Ectodermal cell (in vitro differentiated cells): Measurements from ENCODE around the gene MORF4L1.
"Not testable (repeated sequence)": the region's sequence is repeated elsewhere in the genome, so short reads cannot be mapped to it uniquely, and the experiment has no call there.

Source experiments
- H3K27ac ChIP-seq: 2 replicates; pipeline ENCODE4 v1.7.0; 2013; ENCODE audit warnings: mild to moderate bottlenecking, low read depth, low read length; ENCODE audit not compliant: insufficient read depth, poor library complexity, severe bottlenecking
- H3K27me3 ChIP-seq: 2 replicates; pipeline ENCODE4 v1.7.0; 2013; ENCODE audit warnings: mild to moderate bottlenecking, low read length; ENCODE audit not compliant: insufficient read depth, control insufficient read depth, poor library complexity, severe bottlenecking
- H3K36me3 ChIP-seq: one replicate; pipeline ENCODE4 v1.7.0; 2013; ENCODE audit warnings: low read length; ENCODE audit not compliant: control insufficient read depth, insufficient read depth
- H3K4me1 ChIP-seq: one replicate; pipeline ENCODE4 v1.7.0; 2013; ENCODE audit warnings: low read length; ENCODE audit not compliant: control insufficient read depth, insufficient read depth
- H3K4me3 ChIP-seq: 2 replicates; pipeline ENCODE4 v1.7.0; 2013; ENCODE audit warnings: low read depth, low read length, control low read depth; ENCODE audit not compliant: insufficient read depth
- H3K9me3 ChIP-seq: 2 replicates; pipeline ENCODE4 v1.7.0; 2013; ENCODE audit warnings: mild to moderate bottlenecking, low read length, moderate library complexity; ENCODE audit not compliant: control insufficient read depth
- WGBS, 2 experiments: methylation state at CpG; one replicate each; pipeline ENCODE4 v1.1.7; 2013; ENCODE audit warnings: missing lambda C conversion rate in 2 of 2; 5-methylcytosine and 5-hydroxymethylcytosine counted together

The MORF4L1 gene

DNA sequence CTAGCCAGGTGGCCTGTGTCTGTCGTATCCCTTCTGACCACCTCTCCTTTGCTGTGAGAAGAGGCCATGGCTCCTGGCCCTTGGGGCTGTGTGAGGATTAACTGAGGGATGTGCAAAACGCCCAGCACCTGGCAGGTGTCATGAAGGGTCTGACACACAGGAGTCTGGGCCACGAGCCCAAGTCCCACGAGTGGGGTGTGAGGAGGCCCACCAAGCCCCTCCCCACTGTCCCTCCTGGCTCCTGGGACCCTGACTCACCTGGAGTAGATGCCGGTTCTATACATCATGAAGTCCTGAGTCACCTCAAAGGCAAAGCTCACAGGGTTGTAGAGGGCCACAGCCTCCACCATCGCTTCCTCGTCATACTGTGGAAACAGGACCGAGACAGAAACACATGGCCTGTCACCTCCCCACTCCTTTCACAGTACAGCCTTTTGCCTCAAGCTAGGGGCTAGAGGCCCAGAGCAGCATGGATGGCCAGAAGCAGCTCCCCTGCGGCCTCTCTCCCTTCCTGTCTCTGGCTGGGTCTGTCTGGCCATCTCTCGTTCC, 52.5 kb downstream of the MORF4L1 start:
- Histone ChIP-seq H3K4me3 (no peak overlapping the region), H3K9me3 (no peaks in the 10 kb centered on the region), H3K4me1 (no peaks in the 10 kb centered on the region), H3K36me3 (peaks cover 14% of the 10 kb centered on the region), H3K27me3 (no peaks in the 10 kb centered on the region), H3K27ac (no peak overlapping the region)
- WGBS, 2 experiments: 85 to 95% methylated on average over 9 to 10 of the region's 10 CpGs

DNA sequence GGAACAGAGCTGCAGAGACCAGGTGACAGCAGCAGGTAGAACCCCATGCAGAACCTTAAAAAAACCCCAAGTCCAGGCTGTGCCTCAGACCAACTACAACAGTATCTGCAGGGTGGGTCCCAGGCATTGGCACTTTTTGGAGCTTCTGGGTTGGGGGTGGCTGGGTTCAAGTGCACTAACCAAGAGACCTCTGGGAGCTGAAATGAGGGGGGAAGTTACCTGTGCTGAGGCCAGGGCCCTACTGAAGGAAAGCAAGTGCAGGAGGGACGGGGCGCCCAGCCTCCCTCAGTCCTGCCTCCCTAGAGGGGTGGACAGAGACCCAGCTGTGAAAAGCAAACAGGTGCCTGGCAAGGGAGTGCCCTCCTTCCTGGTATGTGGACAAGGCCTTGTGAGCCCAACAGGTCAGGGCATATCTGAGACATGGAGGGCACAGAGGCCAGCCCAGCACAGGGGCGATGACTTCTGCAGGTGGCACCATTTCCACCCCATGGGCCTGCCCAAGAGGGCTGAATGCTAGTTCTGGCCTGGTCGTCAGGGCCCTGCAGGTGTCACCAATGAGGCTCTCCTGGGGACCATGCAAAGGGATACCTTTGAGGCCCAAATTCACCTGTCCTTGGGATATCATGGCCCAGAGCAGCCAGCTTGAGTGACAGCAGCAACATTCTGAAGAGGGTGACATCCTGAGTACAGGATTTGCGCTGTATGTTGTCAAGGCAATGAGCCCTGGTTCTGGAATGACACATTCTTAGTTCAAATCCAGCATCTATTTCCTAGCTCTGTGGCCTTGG, 53.5 kb downstream of the MORF4L1 start:
- 88 to 89% methylated on average over 5 of the region's 5 CpGs for WGBS, 2 experiments

DNA sequence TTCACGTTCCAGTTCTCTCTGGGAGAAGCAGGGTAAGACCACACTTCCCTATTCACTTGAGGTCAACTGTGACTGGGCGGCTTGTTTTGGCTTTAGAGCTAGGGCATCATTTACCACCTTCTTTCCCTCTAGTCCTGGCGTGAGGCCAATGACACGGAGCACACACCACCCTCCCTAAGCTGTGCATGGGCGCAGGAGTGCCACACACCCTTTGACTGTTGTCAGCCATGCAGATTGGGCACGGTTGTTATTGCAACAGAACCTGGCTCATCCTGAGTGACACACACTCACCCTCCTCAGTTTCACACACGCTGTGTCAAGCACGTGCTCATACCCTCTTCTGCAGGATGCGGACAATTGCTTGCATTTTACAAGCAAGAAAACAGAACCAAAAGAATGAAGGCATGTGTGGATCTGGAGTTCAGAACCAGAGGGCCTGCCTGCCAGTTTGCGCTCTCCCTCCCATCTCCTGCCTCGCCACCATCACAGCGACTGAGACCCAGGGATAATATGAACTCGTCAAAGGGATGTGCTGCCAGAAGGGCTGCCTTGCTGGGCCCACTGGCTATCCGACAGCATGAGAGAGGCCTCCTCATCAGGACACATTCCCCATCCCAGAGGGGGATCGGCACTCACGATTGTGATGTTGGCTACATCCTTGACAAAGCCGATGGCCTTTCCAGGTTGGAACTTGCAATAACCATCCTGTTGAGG, 54.5 kb downstream of the MORF4L1 start:
- no peaks in the 10 kb centered on the region for H3K9me3 ChIP-seq
- H3K27ac ChIP-seq: no peak overlapping the region
- no peak overlapping the region for H3K4me3 ChIP-seq
- WGBS, 2 experiments: 91 to 94% methylated on average over 17 of the region's 17 CpGs
- no peaks in the 10 kb centered on the region for H3K4me1 ChIP-seq
- H3K27me3 ChIP-seq: no peaks in the 10 kb centered on the region
- peaks cover under 1% of the 10 kb centered on the region for H3K36me3 ChIP-seq

More for the DNA sequence above, 53.5 kb downstream of the MORF4L1 start:
- Histone ChIP-seq H3K4me3 (no peak overlapping the region), H3K36me3 (peaks cover 11% of the 10 kb centered on the region), H3K9me3 (no peaks in the 10 kb centered on the region), H3K27ac (no peak overlapping the region), H3K27me3 (no peaks in the 10 kb centered on the region), H3K4me1 (no peaks in the 10 kb centered on the region)

DNA sequence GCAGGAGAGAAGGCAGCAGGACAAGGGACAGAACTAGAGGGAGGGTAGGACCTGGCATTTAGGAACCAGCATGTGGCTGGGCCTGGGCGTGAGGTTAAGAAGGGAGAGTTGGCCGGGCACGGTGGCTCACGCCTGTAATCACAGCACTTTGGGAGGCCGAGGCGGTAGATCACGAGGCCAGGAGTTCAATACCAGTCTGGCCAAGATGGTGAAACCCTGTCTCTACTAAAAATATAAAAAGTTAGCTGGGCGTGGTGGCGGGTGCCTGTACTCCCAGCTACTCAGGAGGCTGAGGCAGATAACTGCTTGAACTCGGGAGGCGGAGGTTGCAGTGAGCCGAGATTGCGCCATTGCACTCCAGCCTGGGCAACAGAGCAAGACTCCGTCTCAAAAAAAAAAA, 55.5 kb downstream of the MORF4L1 start:
- not testable (repeated sequence) for H3K36me3 ChIP-seq, H3K27ac ChIP-seq, H3K4me3 ChIP-seq, H3K4me1 ChIP-seq, H3K27me3 ChIP-seq, H3K9me3 ChIP-seq
- WGBS, 2 experiments: 93 to 95% methylated on average over 14 of the region's 14 CpGs

DNA sequence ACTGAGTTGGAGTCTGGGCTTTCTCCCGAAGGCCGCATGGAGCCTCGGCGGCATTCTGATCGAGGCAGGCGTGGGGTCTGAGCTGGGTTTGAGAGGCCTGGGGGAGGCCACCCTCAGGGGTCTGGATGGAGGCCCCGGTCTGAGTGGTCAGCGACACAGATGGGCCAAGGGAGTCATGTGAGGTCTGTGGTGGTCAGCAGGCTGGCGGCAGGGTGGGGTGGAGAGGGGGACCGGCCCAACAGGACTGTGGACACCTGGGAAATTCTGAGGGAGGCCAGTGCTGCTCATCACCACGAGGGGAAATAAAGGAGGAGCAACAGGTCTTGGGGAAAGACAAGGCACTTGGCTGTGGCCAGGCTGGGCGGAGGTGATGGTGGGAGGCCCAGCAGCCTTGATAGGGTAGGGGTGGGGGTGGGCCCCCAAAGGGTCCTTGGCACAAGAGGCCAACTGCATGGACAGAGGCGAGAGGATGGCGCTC, 56.0 kb downstream of the MORF4L1 start:
- H3K4me3 ChIP-seq: no peak overlapping the region
- H3K36me3 ChIP-seq: no peaks in the 10 kb centered on the region
- 95% methylated on average over 14 of the region's 14 CpGs for WGBS, 2 experiments
- no peaks in the 10 kb centered on the region for H3K4me1 ChIP-seq
- H3K9me3 ChIP-seq: no peaks in the 10 kb centered on the region
- no peak overlapping the region for H3K27ac ChIP-seq
- H3K27me3 ChIP-seq: no peaks in the 10 kb centered on the region

DNA sequence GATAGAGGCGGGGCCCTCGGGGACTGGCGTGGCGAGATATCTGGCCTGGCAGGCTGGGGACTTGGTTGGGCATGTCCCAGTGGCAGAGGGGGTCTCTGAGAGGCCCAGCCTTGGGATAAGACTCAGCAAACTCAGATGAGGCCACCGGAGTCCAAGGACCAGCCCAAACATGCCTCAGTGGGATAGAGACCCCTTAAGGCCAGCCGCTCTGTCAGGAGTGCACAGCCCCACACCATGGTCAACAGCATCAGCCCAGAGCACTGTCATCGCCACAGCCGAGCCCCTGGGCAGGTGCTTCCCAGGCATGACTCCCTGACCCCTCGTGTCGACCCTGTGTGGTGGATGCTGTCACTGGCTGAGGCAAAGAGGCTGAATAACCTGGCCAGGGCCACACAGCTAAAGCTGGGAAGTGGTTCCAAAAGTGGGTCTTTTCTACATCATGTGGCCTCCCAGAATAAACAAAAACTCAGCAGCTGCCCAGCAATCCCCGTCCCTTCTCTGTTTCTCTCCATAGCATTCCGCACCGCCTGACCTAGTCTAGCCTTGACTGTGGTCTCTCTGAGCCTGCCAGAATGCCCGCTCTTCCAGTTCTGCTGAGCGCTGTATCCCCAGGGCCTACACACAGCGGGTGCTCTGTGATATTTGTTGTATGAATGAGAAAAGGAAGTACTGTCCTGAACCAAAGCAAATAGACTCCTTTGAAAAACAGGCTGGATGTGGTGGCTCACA, 57.0 kb downstream of the MORF4L1 start:
- Histone ChIP-seq H3K4me3 (no peak overlapping the region), H3K9me3 (no peaks in the 10 kb centered on the region), H3K27ac (no peak overlapping the region), H3K27me3 (no peaks in the 10 kb centered on the region), H3K4me1 (no peaks in the 10 kb centered on the region), H3K36me3 (no peaks in the 10 kb centered on the region)
- WGBS, 2 experiments: 91 to 93% methylated on average over 16 of the region's 16 CpGs

DNA sequence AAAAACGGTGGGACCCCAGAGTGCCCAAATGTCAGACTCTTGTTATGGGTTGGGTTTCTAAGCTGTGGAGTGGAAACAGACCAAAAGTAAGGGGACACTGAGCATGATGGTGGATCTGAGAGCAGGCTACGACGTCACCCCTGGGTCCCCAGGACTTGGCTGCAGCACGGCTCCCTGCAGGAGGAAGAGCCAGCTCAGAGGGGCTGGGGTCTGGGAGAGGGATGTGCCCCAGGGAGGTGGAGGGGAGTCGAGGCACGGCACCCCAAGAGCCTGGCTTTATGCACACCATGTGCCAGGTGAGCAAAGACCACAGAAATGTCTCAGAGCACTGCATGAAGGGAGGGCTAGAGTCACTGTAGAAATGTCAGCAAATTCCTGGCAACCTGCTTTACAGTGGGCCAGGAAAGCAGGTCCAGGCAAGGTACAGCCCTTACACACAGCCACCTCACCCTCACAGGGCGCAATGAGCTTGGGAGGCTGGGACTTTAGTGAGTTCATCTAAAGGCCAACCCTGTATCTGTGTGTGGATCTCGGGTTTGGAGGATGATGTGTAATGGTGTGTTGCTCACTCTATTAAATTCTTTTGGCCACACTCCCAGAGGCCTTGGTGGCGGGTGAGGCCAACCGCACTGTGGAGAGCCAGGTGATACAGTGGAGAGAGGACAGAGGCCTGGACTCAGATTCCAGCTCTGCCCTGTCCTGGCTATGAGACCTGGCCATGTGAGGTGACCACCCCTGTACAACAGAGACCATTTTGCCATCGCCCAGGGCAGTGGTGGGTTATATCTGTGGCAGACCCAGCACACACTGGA, 58.1 kb downstream of the MORF4L1 start:
- Histone ChIP-seq H3K36me3 (no peaks in the 10 kb centered on the region), H3K27me3 (no peaks in the 10 kb centered on the region), H3K27ac (no peak overlapping the region), H3K4me1 (no peaks in the 10 kb centered on the region), H3K4me3 (no peak overlapping the region), H3K9me3 (no peaks in the 10 kb centered on the region)
- WGBS, 2 experiments: 86% methylated on average over 11 of the region's 11 CpGs

DNA sequence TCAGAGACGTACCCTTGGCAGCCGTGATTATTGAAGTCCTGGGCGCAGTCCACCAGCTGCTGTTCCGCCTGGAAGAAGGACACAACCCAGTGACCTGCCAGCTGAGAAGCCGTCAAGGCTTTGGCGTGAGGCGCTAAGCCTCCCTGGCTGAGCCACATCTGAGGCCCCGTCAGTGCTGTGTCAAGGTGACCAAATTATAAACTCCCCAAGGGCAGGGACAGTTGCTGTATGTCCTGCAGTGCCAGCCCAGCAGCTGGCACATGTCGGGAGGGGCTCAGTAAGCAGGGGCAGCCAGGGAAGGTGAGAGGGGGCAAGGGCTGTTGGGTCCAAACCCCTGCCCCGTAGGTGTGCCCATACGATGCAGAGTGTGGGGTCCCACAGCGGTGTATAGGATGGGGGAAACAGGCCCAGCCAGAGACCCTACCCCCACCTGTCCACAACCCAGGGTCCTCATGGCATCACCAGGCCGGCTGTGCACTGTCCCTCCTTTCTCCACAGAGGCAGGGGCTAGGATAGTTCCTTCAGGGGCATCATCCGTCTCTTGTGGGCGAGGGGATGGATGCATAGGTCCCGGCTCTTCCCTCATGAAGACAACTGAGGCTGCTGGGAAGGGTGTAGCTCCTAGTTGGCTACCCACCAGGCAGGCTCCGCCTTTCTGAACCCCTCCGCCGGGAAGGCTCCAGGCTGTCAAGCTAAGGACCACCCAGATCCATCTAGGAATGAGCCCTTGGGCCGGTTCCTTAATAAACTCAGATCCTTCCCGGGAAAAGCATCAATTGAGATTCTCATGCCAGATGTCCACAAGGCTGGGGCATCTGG, 59.0 kb downstream of the MORF4L1 start:
- H3K4me1 ChIP-seq: no peaks in the 10 kb centered on the region
- no peak overlapping the region for H3K27ac ChIP-seq
- no peaks in the 10 kb centered on the region for H3K27me3 ChIP-seq
- 93 to 95% methylated on average over 21 of the region's 21 CpGs for WGBS, 2 experiments
- no peaks in the 10 kb centered on the region for H3K36me3 ChIP-seq
- no peak overlapping the region for H3K4me3 ChIP-seq
- no peaks in the 10 kb centered on the region for H3K9me3 ChIP-seq

DNA sequence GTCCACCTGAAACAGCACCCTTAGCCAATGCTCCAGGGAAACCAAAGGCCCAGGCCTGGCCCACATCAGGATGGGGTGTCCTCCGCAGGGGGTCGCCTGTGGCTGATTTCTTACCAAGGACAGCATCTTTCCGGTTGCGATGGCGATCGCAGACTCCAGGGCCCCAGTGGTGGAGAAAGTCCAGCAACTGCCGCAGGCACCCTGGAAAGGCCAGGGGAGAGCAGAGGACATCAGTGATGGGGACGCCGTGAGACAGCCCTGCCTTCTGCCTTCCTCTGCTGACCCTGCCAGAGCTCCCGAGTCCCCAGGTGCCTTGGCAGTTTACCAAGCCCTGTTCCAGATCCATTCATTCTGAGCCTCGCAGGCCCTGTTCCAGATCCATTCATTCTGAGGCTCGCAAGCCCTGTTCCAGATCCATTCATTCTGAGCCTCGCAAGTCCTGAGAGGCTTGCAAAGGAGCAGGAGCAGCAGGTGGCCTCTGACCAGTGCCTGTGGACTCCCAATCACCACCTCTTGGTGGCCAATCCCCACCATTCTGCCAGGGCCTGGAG, 59.6 kb downstream of the MORF4L1 start:
- no peaks in the 10 kb centered on the region for H3K4me1 ChIP-seq
- H3K27ac ChIP-seq: no peak overlapping the region
- H3K36me3 ChIP-seq: no peaks in the 10 kb centered on the region
- H3K4me3 ChIP-seq: no peak overlapping the region
- H3K27me3 ChIP-seq: no peaks in the 10 kb centered on the region
- no peaks in the 10 kb centered on the region for H3K9me3 ChIP-seq
- WGBS, 2 experiments: 94% methylated on average over 13 of the region's 13 CpGs
